ENCODE measurements around the gene RGMA. TPM values are rescaled to one million over a fixed set of nuclear protein-coding genes. Genes with fewer than 3 reads are reported as not detected.

RGMA gene
- total RNA-seq, 2 donors from 2014 or later: 37.7 to 67.1 TPM

- H3K36me3 ChIP-seq (ENCODE audit: control insufficient read depth, insufficient read depth, low read length): peaks cover 41% of the 10 kb centered on the region
- peaks cover 38% of the 10 kb centered on the region for H3K36me3 Mint-ChIP-seq (ENCODE audit: low read depth)
- no peak for TF ChIP-seq CTCF (conservative IDR thresholded peaks at IDR 0.05)
- H3K27ac Mint-ChIP-seq: peak overlapping the region; percentile 88
- WGBS, 2 experiments (ENCODE audit: insufficient coverage in 1 of 2, insufficient read length in 1 of 2): 2 to 6% methylated on average over 10 to 22 of the region's 22 CpGs
- H3K9me3 ChIP-seq (ENCODE audit: control insufficient read depth, low read length): no peaks in the 10 kb centered on the region
- H3K4me3 Mint-ChIP-seq: peak overlapping the region; percentile 86
- DNase-seq: peak; percentile 76
- no peaks in the 10 kb centered on the region for H3K27me3 ChIP-seq (ENCODE audit: control insufficient read depth, insufficient read depth, low read length, poor library complexity, severe bottlenecking)
- no peak overlapping the region for H3K27ac ChIP-seq (ENCODE audit: low read depth, low read length)
- H3K9ac ChIP-seq (ENCODE audit: extremely low read depth, low read length, poor library complexity, severe bottlenecking): peak overlapping the region; percentile 88
- H3K4me3 ChIP-seq (ENCODE audit: low read length): peak overlapping the region; percentile 98
- H3K4me1 Mint-ChIP-seq: peaks cover 51% of the 10 kb centered on the region
- H3K9me3 Mint-ChIP-seq: no peaks in the 10 kb centered on the region
- H3K27me3 Mint-ChIP-seq (ENCODE audit: insufficient read depth): peaks cover 29% of the 10 kb centered on the region
- peaks cover 15% of the 10 kb centered on the region for H3K4me1 ChIP-seq (ENCODE audit: control insufficient read depth, insufficient read depth, low read length)
These were observed 17.5 kb downstream of the RGMA start for GRCh38 chr15:93071469-93071936.

DNA sequence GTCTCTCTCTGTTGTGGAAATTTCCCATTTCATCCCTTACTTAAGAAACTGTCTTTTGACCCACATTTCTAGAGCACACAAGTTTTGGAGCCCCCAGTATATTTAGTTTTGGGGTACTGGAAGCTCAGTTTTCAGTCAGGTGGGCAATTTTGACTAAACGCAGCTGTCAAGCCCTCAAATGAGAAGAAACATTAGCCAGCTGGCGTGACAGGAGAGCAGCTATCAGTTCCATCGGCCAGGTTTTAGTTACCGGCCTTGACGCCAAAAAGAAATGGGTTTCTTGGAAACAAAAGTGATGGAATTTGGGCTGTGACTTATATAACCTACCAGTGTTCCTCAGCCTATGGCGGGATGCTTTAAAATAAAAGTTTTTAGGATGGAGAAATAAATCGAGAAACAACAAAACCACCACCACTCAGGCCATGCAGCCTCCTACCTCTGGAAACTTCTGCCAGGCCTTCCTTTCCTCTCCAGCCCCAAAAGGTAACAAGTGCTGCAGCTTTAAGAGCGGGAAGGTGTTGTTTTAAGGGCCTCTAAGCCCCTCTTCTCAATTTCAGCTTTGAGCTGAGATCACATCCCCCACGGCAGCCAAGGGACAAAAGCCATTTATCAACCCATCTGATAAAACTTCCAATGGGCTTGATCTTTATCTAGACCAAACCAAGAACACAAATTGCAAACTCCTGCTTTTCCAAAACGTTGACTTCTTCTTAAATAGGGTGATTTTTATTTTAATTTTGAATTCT, 18.3 kb downstream of the RGMA start:
- H3K27ac ChIP-seq (ENCODE audit: low read depth, low read length): no peak overlapping the region
- DNase-seq: no peak
- H3K27ac Mint-ChIP-seq: peak overlapping the region; percentile 88

DNA sequence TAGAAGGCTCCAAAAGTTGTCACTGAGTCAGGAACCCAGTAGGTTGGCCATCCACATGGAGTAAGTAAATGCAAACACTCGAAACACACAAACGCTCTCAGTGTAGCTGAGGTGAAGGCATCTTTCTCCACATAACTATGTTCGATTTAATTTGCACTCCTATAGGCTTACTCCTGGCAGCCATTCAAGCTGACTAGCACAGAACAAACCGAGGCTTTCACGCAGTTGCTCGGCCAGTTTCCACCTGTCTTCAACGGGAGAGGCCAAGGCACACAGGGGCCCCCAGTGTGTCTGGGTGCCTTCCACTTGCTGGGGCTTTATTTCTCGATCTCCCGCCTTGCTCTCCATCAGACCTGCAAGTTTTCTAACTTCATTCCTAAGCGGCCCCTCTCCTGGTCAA, 18.9 kb downstream of the RGMA start:
- Histone ChIP-seq H3K9me3 (ENCODE audit: control insufficient read depth, low read length) (no peaks in the 10 kb centered on the region), H3K4me3 (ENCODE audit: low read length) (peak overlapping the region; percentile 98), H3K36me3 (ENCODE audit: control insufficient read depth, insufficient read depth, low read length) (peaks cover 53% of the 10 kb centered on the region), H3K4me1 (ENCODE audit: control insufficient read depth, insufficient read depth, low read length) (peaks cover 15% of the 10 kb centered on the region), H3K27ac (ENCODE audit: low read depth, low read length) (no peak overlapping the region), H3K27me3 (ENCODE audit: control insufficient read depth, insufficient read depth, low read length, poor library complexity, severe bottlenecking) (no peaks in the 10 kb centered on the region), H3K9ac (ENCODE audit: extremely low read depth, low read length, poor library complexity, severe bottlenecking) (no peak overlapping the region)
- Mint-ChIP-seq H3K4me3 (peak overlapping the region; percentile 86), H3K27ac (no peak overlapping the region), H3K27me3 (ENCODE audit: insufficient read depth) (peaks cover 18% of the 10 kb centered on the region), H3K4me1 (peaks cover 53% of the 10 kb centered on the region), H3K9me3 (no peaks in the 10 kb centered on the region), H3K36me3 (ENCODE audit: low read depth) (peaks cover 45% of the 10 kb centered on the region)
- DNase-seq: no peak
- no peak for TF ChIP-seq CTCF (conservative IDR thresholded peaks at IDR 0.05)
- WGBS, 2 experiments (ENCODE audit: insufficient coverage in 1 of 2, insufficient read length in 1 of 2): 77 to 80% methylated on average over 7 to 10 of the region's 10 CpGs

More for the DNA sequence above, 18.3 kb downstream of the RGMA start:
- peaks cover 15% of the 10 kb centered on the region for H3K4me1 ChIP-seq (ENCODE audit: control insufficient read depth, insufficient read depth, low read length)
- H3K4me1 Mint-ChIP-seq: peaks cover 50% of the 10 kb centered on the region
- H3K4me3 ChIP-seq (ENCODE audit: low read length): peak overlapping the region; percentile 98
- no peak for TF ChIP-seq CTCF (conservative IDR thresholded peaks at IDR 0.05)
- peaks cover 42% of the 10 kb centered on the region for H3K36me3 Mint-ChIP-seq (ENCODE audit: low read depth)
- peaks cover 47% of the 10 kb centered on the region for H3K36me3 ChIP-seq (ENCODE audit: control insufficient read depth, insufficient read depth, low read length)
- 45 to 76% methylated on average over 5 to 8 of the region's 10 CpGs for WGBS, 2 experiments (ENCODE audit: insufficient coverage in 1 of 2, insufficient read length in 1 of 2)
- H3K9me3 Mint-ChIP-seq: no peaks in the 10 kb centered on the region
- no peaks in the 10 kb centered on the region for H3K9me3 ChIP-seq (ENCODE audit: control insufficient read depth, low read length)
- H3K27me3 ChIP-seq (ENCODE audit: control insufficient read depth, insufficient read depth, low read length, poor library complexity, severe bottlenecking): no peaks in the 10 kb centered on the region
- peaks cover 22% of the 10 kb centered on the region for H3K27me3 Mint-ChIP-seq (ENCODE audit: insufficient read depth)
- H3K9ac ChIP-seq (ENCODE audit: extremely low read depth, low read length, poor library complexity, severe bottlenecking): peak overlapping the region; percentile 88
- peak overlapping the region; percentile 86 for H3K4me3 Mint-ChIP-seq

Data from endodermal cell (in vitro differentiated cells).